ENCODE measurements around the gene CCR5.
"Not testable (repeated sequence)": the region's sequence is repeated elsewhere in the genome, so short reads cannot be mapped to it uniquely, and the experiment has no call there.

DNA sequence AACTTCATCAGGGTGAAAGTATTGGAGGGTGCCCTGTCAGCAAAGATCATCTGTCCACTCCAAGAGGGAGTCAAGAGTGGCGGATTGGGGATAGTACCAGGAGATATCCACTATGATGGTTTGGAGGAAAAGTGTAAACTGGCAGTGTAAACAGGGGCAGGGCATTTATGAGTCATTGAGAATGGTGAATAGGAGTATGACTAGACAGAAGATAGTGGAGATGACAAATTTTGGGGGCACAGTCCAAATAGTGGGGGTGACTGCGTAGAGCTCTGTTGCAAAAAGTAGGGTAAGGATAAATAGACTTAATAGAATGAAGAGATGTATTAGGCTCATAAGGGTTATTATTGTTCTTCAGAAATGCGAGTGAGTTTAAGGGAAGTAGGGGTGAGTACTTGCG, 18.1 kb downstream of the CCR5 start:
- TF ChIP-seq, protein P1, sequence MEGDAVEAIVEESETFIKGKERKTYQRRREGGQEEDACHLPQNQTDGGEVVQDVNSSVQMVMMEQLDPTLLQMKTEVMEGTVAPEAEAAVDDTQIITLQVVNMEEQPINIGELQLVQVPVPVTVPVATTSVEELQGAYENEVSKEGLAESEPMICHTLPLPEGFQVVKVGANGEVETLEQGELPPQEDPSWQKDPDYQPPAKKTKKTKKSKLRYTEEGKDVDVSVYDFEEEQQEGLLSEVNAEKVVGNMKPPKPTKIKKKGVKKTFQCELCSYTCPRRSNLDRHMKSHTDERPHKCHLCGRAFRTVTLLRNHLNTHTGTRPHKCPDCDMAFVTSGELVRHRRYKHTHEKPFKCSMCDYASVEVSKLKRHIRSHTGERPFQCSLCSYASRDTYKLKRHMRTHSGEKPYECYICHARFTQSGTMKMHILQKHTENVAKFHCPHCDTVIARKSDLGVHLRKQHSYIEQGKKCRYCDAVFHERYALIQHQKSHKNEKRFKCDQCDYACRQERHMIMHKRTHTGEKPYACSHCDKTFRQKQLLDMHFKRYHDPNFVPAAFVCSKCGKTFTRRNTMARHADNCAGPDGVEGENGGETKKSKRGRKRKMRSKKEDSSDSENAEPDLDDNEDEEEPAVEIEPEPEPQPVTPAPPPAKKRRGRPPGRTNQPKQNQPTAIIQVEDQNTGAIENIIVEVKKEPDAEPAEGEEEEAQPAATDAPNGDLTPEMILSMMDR (conservative IDR thresholded peaks at IDR 0.05 in 1 of 2, IDR thresholded peaks at IDR 0.05 in 1 of 2; ENCODE audit: extremely low read depth in 1 of 2, insufficient read depth in 1 of 2, low read depth in 1 of 2, low read length in 2 of 2): not testable (repeated sequence)
- TF ChIP-seq EZH2 (IDR thresholded peaks at IDR 0.05; ENCODE audit: borderline replicate concordance, low read length): not testable (repeated sequence)

All from mammary epithelial cell (primary cell).